Lower leg skin (tissue), 4 donors: ENCODE results near the gene CCDC40. TPM values are rescaled to one million over a fixed set of nuclear protein-coding genes. Genes with fewer than 3 reads are reported as not detected.

Source experiments
- DNase-seq, 2 donors: peaks; one replicate each; pipeline ENCODE4 v3.0.0-alpha.2; 2019; ENCODE audit warnings: low spot score in 2 of 2
- H3K4me3 ChIP-seq: fragments of 200-600 bp; sonication (generic); 2 replicates; pipeline ENCODE4 v1.5.1; 2017; ENCODE audit warnings: mild to moderate bottlenecking, low read depth; ENCODE audit not compliant: poor library complexity, severe bottlenecking
- CTCF ChIP-seq, 3 donors: fragments of 450-650 bp; IDR thresholded peaks; one replicate each; pipeline ENCODE4 v1.5.1; 2016; ENCODE audit warnings: antibody characterized with exemption in 3 of 3, mild to moderate bottlenecking in 3 of 3, moderate library complexity in 2 of 3
- POLR2A ChIP-seq, 2 donors: fragments of 450-650 bp; IDR thresholded peaks; one replicate each; pipeline ENCODE4 v1.6.1; 2016 to 2017; ENCODE audit warnings: antibody characterized with exemption in 2 of 2, mild to moderate bottlenecking in 1 of 2, moderate library complexity in 1 of 2
- WGBS, 2 donors: methylation state at CpG; one replicate each; pipeline ENCODE4 v1.1.5; 2018; 5-methylcytosine and 5-hydroxymethylcytosine counted together
- intact Hi-C: fragments of 100-400 bp; cut with DNase I; formaldehyde crosslinking; loops from one replicate; pipeline ENCODE4 v1.15.0; 2023; ENCODE audit warnings: low total_unique reads
- total RNA-seq, 4 donors: library from RNA; depleted of rRNA; stranded (reverse); fragments of >200 nt; gene quantifications; one replicate each; pipeline ENCODE4 v1.1.0, GENCODE V29; 2016

Gene CCDC40
- total RNA-seq, 4 donors from 2014 or later = 1.2 to 5.8 (median 2.1) TPM

GRCh38 chr17:80114758-80115157, 78.3 kb downstream of the CCDC40 start:
- 92 to 96% methylated on average over 7 of the region's 7 CpGs for WGBS, 2 donors
- DNase-seq = peak in 1 of 2 donors; percentile 12

DNA sequence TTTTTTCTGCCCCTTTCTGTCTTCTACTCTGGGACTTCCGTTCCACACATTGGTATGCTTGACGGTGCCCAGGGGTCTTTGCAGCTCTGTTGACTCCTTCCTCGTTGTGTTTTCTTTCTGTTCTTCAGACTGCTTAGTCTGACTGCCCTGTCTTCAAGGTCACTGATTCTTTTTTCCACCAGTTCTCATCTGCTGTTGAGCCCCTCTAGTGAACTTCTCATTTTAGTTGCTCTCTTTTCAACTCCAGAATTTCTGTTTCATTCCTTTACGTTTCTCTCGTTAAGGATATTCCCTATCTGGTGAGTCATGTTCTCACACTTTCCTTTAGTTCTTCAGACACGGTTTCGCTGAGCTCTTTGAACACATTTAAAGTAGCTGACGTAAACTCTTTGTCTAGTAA, 78.7 kb downstream of the CCDC40 start:
- intact Hi-C loops = no loop called here
- no peak overlapping the region for H3K4me3 ChIP-seq
- TF ChIP-seq CTCF (IDR thresholded peaks at IDR 0.05) = no peak
- TF ChIP-seq POLR2A (IDR thresholded peaks at IDR 0.05) = no peak
- WGBS, 2 donors = 92% methylated on average over 8 of the region's 8 CpGs
- no peak for DNase-seq

More at GRCh38 chr17:80114758-80115157, 78.3 kb downstream of the CCDC40 start:
- intact Hi-C loops = no loop called here
- no peak for TF ChIP-seq CTCF (IDR thresholded peaks at IDR 0.05)
- TF ChIP-seq POLR2A (IDR thresholded peaks at IDR 0.05) = no peak
- no peak overlapping the region for H3K4me3 ChIP-seq

DNA sequence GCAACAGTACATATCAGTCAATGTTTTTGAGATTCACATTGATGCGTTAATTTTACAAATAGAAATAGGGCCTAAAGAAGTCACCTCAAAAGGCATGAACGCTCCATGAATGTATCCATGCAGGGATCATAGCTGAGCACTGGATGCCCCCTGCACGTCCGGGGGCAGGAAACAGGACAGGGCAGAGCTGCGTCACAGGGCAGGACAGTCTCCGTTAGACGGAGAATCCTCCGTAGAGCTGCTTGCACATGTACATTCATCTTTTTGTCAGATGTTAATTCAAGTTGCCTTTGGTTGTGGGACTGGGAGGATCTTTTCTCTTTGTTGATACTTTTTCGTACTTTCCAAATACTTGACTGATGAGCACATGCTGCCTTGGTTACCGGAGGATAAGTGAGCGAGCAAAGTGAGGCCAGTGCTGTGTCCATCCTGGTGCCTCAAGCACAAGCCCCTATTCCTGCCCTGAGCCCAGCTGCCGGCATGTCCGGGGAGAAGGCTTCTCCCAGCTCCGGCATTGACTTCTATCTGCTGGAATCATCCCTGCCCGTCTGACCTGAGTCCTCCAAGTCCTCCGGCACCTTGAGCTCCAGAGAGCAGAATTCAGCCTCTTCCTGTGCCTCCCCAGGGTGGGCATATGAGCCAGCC, 80.0 kb downstream of the CCDC40 start:
- H3K4me3 ChIP-seq = no peak overlapping the region
- 71 to 80% methylated on average over 16 of the region's 16 CpGs for WGBS, 2 donors
- peak in 1 of 2 donors; percentile 78 for DNase-seq
- intact Hi-C loops = no loop called here
- TF ChIP-seq CTCF (IDR thresholded peaks at IDR 0.05) (no peak), POLR2A (IDR thresholded peaks at IDR 0.05) (no peak)

GRCh38 chr17:80116921-80117380, 80.5 kb downstream of the CCDC40 start:
- 88 to 95% methylated on average over 13 of the region's 13 CpGs for WGBS, 2 donors
- H3K4me3 ChIP-seq = no peak overlapping the region
- intact Hi-C loops = no loop called here
- no peak for TF ChIP-seq POLR2A (IDR thresholded peaks at IDR 0.05)
- no peak for TF ChIP-seq CTCF (IDR thresholded peaks at IDR 0.05)
- DNase-seq = no peak

DNA sequence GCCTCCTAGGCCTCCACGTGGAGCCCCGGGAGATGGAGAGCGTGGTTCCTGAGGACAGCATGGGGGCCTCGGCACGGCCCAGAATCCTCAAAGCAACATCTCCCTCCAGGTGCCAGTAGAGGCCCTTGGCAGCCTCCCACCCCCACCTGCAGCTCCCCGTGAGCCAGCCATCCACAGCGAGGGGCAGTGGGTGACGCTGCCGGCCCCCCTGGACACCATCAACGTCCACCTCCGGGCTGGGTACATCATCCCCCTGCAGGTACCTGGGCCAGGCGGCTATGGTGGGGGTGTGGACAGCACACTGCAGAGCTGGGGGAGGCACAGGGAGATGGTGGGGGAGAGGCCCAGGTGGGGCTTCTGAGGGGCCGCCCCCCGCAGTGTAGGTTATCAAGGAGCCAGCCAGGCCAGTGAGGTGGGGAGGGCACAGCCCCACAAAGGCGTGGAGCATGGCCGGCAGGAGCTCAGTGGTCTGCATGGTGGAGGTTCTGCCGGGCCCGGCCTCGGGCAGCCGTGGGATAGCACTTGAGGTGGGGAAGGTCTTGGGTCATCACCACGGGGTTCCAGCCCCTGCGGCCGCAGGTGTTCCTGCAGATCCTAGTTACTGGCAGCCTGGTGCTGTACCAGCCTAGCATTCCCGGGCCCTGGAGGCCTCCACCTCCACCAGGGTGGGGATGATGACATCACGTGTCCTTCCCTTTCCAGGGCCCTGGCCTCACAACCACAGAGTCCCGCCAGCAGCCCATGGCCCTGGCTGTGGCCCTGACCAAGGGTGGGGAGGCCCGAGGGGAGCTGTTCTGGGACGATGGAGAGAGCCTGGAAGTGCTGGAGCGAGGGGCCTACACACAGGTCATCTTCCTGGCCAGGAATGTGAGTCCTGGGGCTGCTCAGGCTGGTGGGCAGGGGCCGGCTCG, 81.3 kb downstream of the CCDC40 start:
- WGBS, 2 donors = 89 to 90% methylated on average over 27 to 29 of the region's 31 CpGs
- peak in 1 of 2 donors; percentile 80 for DNase-seq
- intact Hi-C loops = no loop called here
- H3K4me3 ChIP-seq = no peak overlapping the region
- no peak for TF ChIP-seq POLR2A (IDR thresholded peaks at IDR 0.05)
- no peak for TF ChIP-seq CTCF (IDR thresholded peaks at IDR 0.05)
